Glutamatergic neuron (in vitro differentiated cells): ENCODE results near the gene CBFB. TPM values are rescaled to one million over a fixed set of nuclear protein-coding genes. Genes with fewer than 3 reads are reported as not detected.

Experiments
- DNase-seq: peaks from one replicate; pipeline ENCODE4 v3.0.0; 2022
- H3K27ac Mint-ChIP-seq: one replicate; pipeline ENCODE4 v1.8.0; 2020; ENCODE audit warnings: mild to moderate bottlenecking, mixed read lengths, inconsistent platforms; ENCODE audit not compliant: unreplicated experiment
- H3K27me3 Mint-ChIP-seq: one replicate; pipeline ENCODE4 v1.8.0; 2020; ENCODE audit warnings: mild to moderate bottlenecking, moderate library complexity, mixed read lengths, inconsistent platforms; ENCODE audit not compliant: unreplicated experiment
- H3K36me3 Mint-ChIP-seq: one replicate; pipeline ENCODE4 v1.8.0; 2020; ENCODE audit warnings: mild to moderate bottlenecking, mixed read lengths, inconsistent platforms; ENCODE audit not compliant: unreplicated experiment
- H3K4me1 Mint-ChIP-seq: one replicate; pipeline ENCODE4 v1.8.0; 2020; ENCODE audit warnings: mild to moderate bottlenecking, low read depth, mixed read lengths, inconsistent platforms; ENCODE audit not compliant: unreplicated experiment
- H3K4me3 Mint-ChIP-seq: one replicate; pipeline ENCODE4 v1.8.0; 2020; ENCODE audit warnings: mild to moderate bottlenecking, mixed read lengths, inconsistent platforms; ENCODE audit not compliant: unreplicated experiment
- H3K9me3 Mint-ChIP-seq: one replicate; pipeline ENCODE4 v1.8.0; 2020; ENCODE audit warnings: mild to moderate bottlenecking, moderate library complexity, mixed read lengths, inconsistent platforms; ENCODE audit not compliant: unreplicated experiment
- total RNA-seq: library from RNA; stranded (reverse); fragmentation: NEBNext Ultra II Directional; extraction: Animal tissue kit (Norgen Biotek cat#: 25700); gene quantifications from one replicate; pipeline ENCODE4 v1.2.1, GENCODE V29; 2021; ENCODE audit not compliant: unreplicated experiment
- TF ChIP-seq, protein P1 (sequence below): fragments of 200-600 bp; sonication (generic); IDR thresholded peaks from one replicate; pipeline ENCODE4 v1.5.0; 2021; ENCODE audit not compliant: partially characterized antibody, unreplicated experiment

Gene CBFB
- total RNA-seq, 1 donor from 2014 or later: 168 TPM

DNA sequence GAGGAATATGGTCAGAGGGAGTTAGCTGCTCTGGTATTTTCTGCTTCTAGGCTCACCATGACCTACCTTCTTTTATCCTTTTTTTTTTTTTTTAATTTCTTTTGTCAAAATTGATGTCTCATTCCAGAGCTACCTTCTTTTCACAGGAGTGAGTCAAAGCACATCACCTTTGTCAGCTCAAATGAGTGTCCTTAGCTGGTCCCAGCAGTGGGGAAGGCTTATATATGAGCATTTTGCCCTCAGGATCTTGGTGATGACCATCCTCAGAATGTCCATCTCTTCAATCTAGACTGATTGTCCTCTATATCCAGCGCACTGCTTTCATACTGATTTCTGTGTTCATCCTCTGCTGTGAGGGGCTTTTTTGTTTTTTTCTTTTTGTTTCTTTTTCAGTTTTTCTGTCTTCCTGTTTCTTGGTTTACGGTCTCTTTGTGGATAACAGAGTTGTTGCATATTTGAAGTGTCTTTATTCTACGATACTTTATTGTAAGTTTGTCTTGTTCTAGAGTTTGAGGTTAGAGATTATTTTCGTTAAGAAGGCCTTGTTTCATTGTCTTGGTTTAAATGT lies 24.9 kb downstream of the CBFB start:
- no peak overlapping the region for H3K27ac Mint-ChIP-seq
- peaks cover 16% of the 10 kb centered on the region for H3K4me1 Mint-ChIP-seq
- no peaks in the 10 kb centered on the region for H3K27me3 Mint-ChIP-seq
- DNase-seq: no peak
- peaks cover 2% of the 10 kb centered on the region for H3K9me3 Mint-ChIP-seq
- TF ChIP-seq, protein P1, sequence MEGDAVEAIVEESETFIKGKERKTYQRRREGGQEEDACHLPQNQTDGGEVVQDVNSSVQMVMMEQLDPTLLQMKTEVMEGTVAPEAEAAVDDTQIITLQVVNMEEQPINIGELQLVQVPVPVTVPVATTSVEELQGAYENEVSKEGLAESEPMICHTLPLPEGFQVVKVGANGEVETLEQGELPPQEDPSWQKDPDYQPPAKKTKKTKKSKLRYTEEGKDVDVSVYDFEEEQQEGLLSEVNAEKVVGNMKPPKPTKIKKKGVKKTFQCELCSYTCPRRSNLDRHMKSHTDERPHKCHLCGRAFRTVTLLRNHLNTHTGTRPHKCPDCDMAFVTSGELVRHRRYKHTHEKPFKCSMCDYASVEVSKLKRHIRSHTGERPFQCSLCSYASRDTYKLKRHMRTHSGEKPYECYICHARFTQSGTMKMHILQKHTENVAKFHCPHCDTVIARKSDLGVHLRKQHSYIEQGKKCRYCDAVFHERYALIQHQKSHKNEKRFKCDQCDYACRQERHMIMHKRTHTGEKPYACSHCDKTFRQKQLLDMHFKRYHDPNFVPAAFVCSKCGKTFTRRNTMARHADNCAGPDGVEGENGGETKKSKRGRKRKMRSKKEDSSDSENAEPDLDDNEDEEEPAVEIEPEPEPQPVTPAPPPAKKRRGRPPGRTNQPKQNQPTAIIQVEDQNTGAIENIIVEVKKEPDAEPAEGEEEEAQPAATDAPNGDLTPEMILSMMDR: no peak
- H3K36me3 Mint-ChIP-seq: no peaks in the 10 kb centered on the region
- H3K4me3 Mint-ChIP-seq: no peak overlapping the region

DNA sequence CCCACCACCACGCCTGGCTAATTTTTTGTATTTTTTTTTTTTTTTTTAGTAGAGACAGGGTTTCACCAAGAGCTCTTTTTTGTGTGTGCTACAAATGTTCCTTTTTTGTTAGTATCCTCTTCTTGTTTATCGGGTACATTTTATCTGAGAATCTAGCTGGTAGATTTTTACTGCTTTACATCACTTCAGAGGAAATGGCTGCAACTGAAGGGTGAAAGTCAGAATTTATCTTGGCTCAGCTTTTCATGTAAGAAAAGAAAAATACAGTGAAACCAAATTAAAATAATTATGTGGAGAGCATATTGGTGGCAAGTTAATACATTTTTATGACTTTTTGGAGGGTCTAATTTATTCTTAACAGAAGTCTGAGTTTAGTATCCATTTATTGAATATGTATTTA lies 26.0 kb downstream of the CBFB start:
- H3K27me3 Mint-ChIP-seq: no peaks in the 10 kb centered on the region
- peaks cover 2% of the 10 kb centered on the region for H3K9me3 Mint-ChIP-seq
- H3K27ac Mint-ChIP-seq: no peak overlapping the region
- H3K4me1 Mint-ChIP-seq: peaks cover 21% of the 10 kb centered on the region
- no peak overlapping the region for H3K4me3 Mint-ChIP-seq
- TF ChIP-seq, protein P1: no peak
- no peak for DNase-seq
- H3K36me3 Mint-ChIP-seq: no peaks in the 10 kb centered on the region

- H3K36me3 Mint-ChIP-seq: no peaks in the 10 kb centered on the region
- TF ChIP-seq, protein P1: no peak
- H3K9me3 Mint-ChIP-seq: peaks cover 2% of the 10 kb centered on the region
- H3K27ac Mint-ChIP-seq: peak overlapping the region; percentile 2
- H3K27me3 Mint-ChIP-seq: no peaks in the 10 kb centered on the region
- peaks cover 23% of the 10 kb centered on the region for H3K4me1 Mint-ChIP-seq
- no peak for DNase-seq
- peak overlapping the region; percentile 30 for H3K4me3 Mint-ChIP-seq
These were observed 27.0 kb downstream of the CBFB start for GRCh38 chr16:67055712-67056487.

- TF ChIP-seq, protein P1: no peak
- Mint-ChIP-seq H3K4me3 (no peak overlapping the region), H3K27me3 (no peaks in the 10 kb centered on the region), H3K27ac (no peak overlapping the region), H3K36me3 (no peaks in the 10 kb centered on the region), H3K4me1 (peaks cover 15% of the 10 kb centered on the region), H3K9me3 (peaks cover 2% of the 10 kb centered on the region)
- no peak for DNase-seq
These were observed 34.1 kb downstream of the CBFB start for GRCh38 chr16:67063008-67063407.

GRCh38 chr16:67068212-67068753 lies 39.3 kb downstream of the CBFB start:
- no peak overlapping the region for H3K27ac Mint-ChIP-seq
- peaks cover 5% of the 10 kb centered on the region for H3K36me3 Mint-ChIP-seq
- H3K9me3 Mint-ChIP-seq: no peaks in the 10 kb centered on the region
- H3K4me1 Mint-ChIP-seq: no peaks in the 10 kb centered on the region
- H3K4me3 Mint-ChIP-seq: no peak overlapping the region
- TF ChIP-seq, protein P1: no peak
- no peak for DNase-seq
- H3K27me3 Mint-ChIP-seq: no peaks in the 10 kb centered on the region
